Omental fat pad (tissue), 4 donors: ENCODE results near the gene AP1M1. TPM values are rescaled to one million over a fixed set of nuclear protein-coding genes. Genes with fewer than 3 reads are reported as not detected.

ENCODE experiments used
- ATAC-seq: fragments of 150-250 bp; one replicate; pipeline ENCODE4 v1.9.1; 2016; ENCODE audit warnings: mild to moderate bottlenecking, moderate library complexity; ENCODE audit not compliant: low FRiP score
- DNase-seq: peaks from one replicate; pipeline ENCODE4 v3.0.0-alpha.2; 2019; ENCODE audit warnings: low spot score
- CTCF ChIP-seq, 3 donors: fragments of 450-650 bp; IDR thresholded peaks; one replicate each; pipeline ENCODE4 v1.5.1; 2016 to 2017; ENCODE audit warnings: antibody characterized with exemption in 3 of 3, mild to moderate bottlenecking in 3 of 3, moderate library complexity in 2 of 3
- total RNA-seq, 4 donors: library from RNA; depleted of rRNA; stranded (reverse); fragments of >200 nt; gene quantifications; one replicate each; pipeline ENCODE4 v1.1.0, GENCODE V29; 2016

Gene AP1M1
- total RNA-seq, 4 donors from 2014 or later: 92.0 to 154 (median 111) TPM

GRCh38 chr19:16185123-16185767 is 12.5 kb upstream of the AP1M1 start, which contains the start of gene FAM32A:
Gene FAM32A, plus strand, starts transcription at chr19:16185410. Its CDS starts 33 bp downstream, at chr19:16185443.
- no peak for TF ChIP-seq CTCF (IDR thresholded peaks at IDR 0.05)
- peak; percentile 97 for ATAC-seq
- peak; percentile 95 for DNase-seq

DNA sequence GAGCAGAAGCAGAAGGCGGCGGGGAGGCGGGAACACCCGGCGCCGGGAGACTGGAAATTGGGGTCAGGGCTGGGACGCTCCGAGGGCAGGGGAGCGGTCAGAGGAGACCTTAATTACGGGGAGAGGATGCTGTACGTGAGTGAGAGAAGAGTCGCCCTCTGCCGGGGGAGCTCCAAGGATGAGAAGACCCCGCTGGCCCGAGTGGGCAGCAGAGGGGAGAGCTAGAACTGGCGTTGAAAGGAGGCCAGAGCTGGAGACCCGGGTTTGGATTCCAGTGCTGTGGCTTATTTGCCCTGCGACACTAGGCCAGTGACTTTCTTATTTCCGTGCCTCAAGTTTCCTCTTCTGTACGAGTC is 12.0 kb upstream of the AP1M1 start:
- peak; percentile 41 for ATAC-seq
- no peak for TF ChIP-seq CTCF (IDR thresholded peaks at IDR 0.05)
- no peak for DNase-seq

DNA sequence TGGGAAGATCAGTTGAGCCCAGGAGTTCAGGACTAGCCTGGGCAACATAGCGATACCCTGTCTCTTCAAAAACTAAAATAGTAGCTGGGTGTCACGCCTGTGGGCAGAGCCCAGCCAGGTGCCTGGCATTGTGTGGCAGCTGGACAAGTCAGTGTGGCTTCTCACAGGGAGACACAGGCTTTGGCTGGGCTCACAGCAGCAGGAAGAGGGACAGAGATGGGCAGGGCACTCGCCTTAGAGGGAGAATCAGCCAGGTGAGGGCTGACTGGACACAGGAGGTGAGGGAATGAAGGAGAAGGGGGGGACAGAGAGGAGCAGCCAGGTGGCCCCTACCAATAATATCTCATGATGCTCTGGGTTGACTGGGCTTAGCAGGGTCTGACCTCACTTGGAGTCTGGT is 9.2 kb upstream of the AP1M1 start:
- DNase-seq (no peak), ATAC-seq (no peak)
- no peak for TF ChIP-seq CTCF (IDR thresholded peaks at IDR 0.05)

GRCh38 chr19:16190198-16190597 is 7.5 kb upstream of the AP1M1 start:
- ATAC-seq (no peak), DNase-seq (no peak)
- no peak for TF ChIP-seq CTCF (IDR thresholded peaks at IDR 0.05)

- ATAC-seq: no peak
- TF ChIP-seq CTCF (IDR thresholded peaks at IDR 0.05): no peak
Measured at GRCh38 chr19:16190736-16191135, 7.0 kb upstream of the AP1M1 start.

GRCh38 chr19:16191216-16191908 is 6.3 kb upstream of the AP1M1 start:
- DNase-seq: no peak
- TF ChIP-seq CTCF (IDR thresholded peaks at IDR 0.05): no peak
- ATAC-seq: no peak

More at GRCh38 chr19:16190736-16191135, 7.0 kb upstream of the AP1M1 start:
- no peak for DNase-seq

DNA sequence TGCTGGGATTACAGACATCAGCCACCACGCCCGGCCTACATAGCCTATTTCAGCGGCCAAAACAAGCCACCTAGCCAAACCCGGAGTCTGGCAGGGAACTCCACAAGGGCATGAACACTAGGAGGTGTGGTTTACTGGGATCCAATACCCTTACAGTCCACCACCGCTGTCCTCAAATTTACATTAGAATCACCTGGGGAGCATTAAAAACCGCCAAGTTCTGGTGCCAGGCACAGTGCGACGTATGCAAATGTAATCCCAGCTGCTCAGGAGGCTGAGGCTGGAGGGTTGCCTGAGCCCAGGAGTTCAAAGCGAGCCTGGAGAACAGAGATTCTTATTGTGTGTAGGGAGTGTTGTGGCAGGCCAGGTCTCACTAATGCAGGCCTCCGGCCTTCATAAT is 4.2 kb upstream of the AP1M1 start:
- ATAC-seq: no peak

More for the DNA sequence above, 4.2 kb upstream of the AP1M1 start:
- no peak for TF ChIP-seq CTCF (IDR thresholded peaks at IDR 0.05)
- no peak for DNase-seq
